HG03196 (cell line): ENCODE results near the gene BRME1.

Experiments used
- ATAC-seq: cut with Tn5 transposase; IDR thresholded peaks from one replicate; pipeline ENCODE4 v1.9.1; 2021; ENCODE audit not compliant: unreplicated experiment

Gene BRME1

GRCh38 chr19:13905634-13906520 is at the start of gene BRME1, which contains the start of gene CC2D1A:
Gene BRME1 (minus strand): TSS chr19:13906117. CDS start chr19:13904892, 1,225 bp downstream.
Gene CC2D1A (plus strand): TSS chr19:13906201. CDS start chr19:13906442, 241 bp downstream.
- peak; percentile 84 for ATAC-seq

- ATAC-seq: no peak
These were observed 48.3 kb upstream of the BRME1 start for GRCh38 chr19:13954185-13954584.

- ATAC-seq: no peak
These were observed 47.1 kb upstream of the BRME1 start for GRCh38 chr19:13952931-13953531.

- ATAC-seq: peak; percentile 94
These were observed 46.4 kb upstream of the BRME1 start, which contains the start of gene DCAF15 for GRCh38 chr19:13952154-13952930. Gene DCAF15 (plus strand): TSS chr19:13952509. CDS start chr19:13952513, 4 bp downstream.

- ATAC-seq: no peak
These were observed 45.9 kb upstream of the BRME1 start for GRCh38 chr19:13951799-13952153.

- no peak for ATAC-seq
These were observed 45.1 kb upstream of the BRME1 start for GRCh38 chr19:13951043-13951442.

GRCh38 chr19:13946414-13946813 is 40.5 kb upstream of the BRME1 start:
- no peak for ATAC-seq

- ATAC-seq: no peak
These were observed 36.2 kb upstream of the BRME1 start for GRCh38 chr19:13942023-13942684.

- no peak for ATAC-seq
These were observed 32.6 kb upstream of the BRME1 start, which contains the start of gene PODNL1 for GRCh38 chr19:13938301-13939064. Gene PODNL1 (minus strand): TSS chr19:13938417. CDS start chr19:13938181, 236 bp downstream.

- ATAC-seq: no peak
These were observed 31.8 kb upstream of the BRME1 start for GRCh38 chr19:13937479-13938300.

GRCh38 chr19:13935765-13936510 is 30.0 kb upstream of the BRME1 start:
- no peak for ATAC-seq

- no peak for ATAC-seq
These were observed 28.8 kb upstream of the BRME1 start for GRCh38 chr19:13934785-13935109.

- no peak for ATAC-seq
These were observed 27.0 kb upstream of the BRME1 start for GRCh38 chr19:13932911-13933393.

- no peak for ATAC-seq
These were observed 26.3 kb upstream of the BRME1 start for GRCh38 chr19:13932149-13932637.

- no peak for ATAC-seq
These were observed 25.7 kb upstream of the BRME1 start for GRCh38 chr19:13931391-13932148.

- no peak for ATAC-seq
These were observed 24.5 kb upstream of the BRME1 start for GRCh38 chr19:13930402-13930801.

- ATAC-seq: no peak
These were observed 24.0 kb upstream of the BRME1 start for GRCh38 chr19:13929956-13930355.

GRCh38 chr19:13929340-13929739 is 23.4 kb upstream of the BRME1 start:
- no peak for ATAC-seq
